Endodermal cell (in vitro differentiated cells): ENCODE measurements around the gene SKA2. TPM values are rescaled to one million over a fixed set of nuclear protein-coding genes. Genes with fewer than 3 reads are reported as not detected.

ENCODE experiments used
- DNase-seq: peaks from one replicate; pipeline ENCODE4 v3.0.0-alpha.2; 2017
- H3K27ac ChIP-seq: 2 replicates; pipeline ENCODE4 v1.5.1; 2013; ENCODE audit warnings: mild to moderate bottlenecking, low read depth, low read length, moderate library complexity
- H3K27me3 ChIP-seq: 2 replicates; pipeline ENCODE4 v1.6.1; 2013; ENCODE audit warnings: mild to moderate bottlenecking, low read length, moderate library complexity; ENCODE audit not compliant: insufficient read depth, control insufficient read depth, poor library complexity, severe bottlenecking
- H3K36me3 ChIP-seq: 2 replicates; pipeline ENCODE4 v1.7.0; 2013; ENCODE audit warnings: mild to moderate bottlenecking, low read length, moderate library complexity; ENCODE audit not compliant: control insufficient read depth, insufficient read depth
- H3K4me1 ChIP-seq: one replicate; pipeline ENCODE4 v1.7.0; 2013; ENCODE audit warnings: low read length; ENCODE audit not compliant: control insufficient read depth, insufficient read depth
- H3K4me3 ChIP-seq: 2 replicates; pipeline ENCODE4 v1.5.1; 2013; ENCODE audit warnings: mild to moderate bottlenecking, low read length, moderate library complexity
- H3K9ac ChIP-seq: 2 replicates; pipeline ENCODE4 v1.6.1; 2013; ENCODE audit warnings: mild to moderate bottlenecking, low read length, moderate library complexity; ENCODE audit not compliant: poor library complexity, severe bottlenecking; ENCODE audit errors: extremely low read depth
- H3K9me3 ChIP-seq: 2 replicates; pipeline ENCODE4 v1.6.1; 2013; ENCODE audit warnings: mild to moderate bottlenecking, low read length, moderate library complexity; ENCODE audit not compliant: control insufficient read depth
- H3K27ac Mint-ChIP-seq: 2 replicates; pipeline ENCODE4 v1.8.0; 2020; ENCODE audit warnings: mixed read lengths
- H3K27me3 Mint-ChIP-seq: 2 replicates; pipeline ENCODE4 v1.8.0; 2021; ENCODE audit warnings: mild to moderate bottlenecking, mixed read lengths; ENCODE audit not compliant: insufficient read depth
- H3K36me3 Mint-ChIP-seq: 2 replicates; pipeline ENCODE4 v1.8.0; 2020; ENCODE audit warnings: low read depth, mixed read lengths
- H3K4me1 Mint-ChIP-seq: 2 replicates; pipeline ENCODE4 v1.8.0; 2020; ENCODE audit warnings: mixed read lengths
- H3K4me3 Mint-ChIP-seq: 2 replicates; pipeline ENCODE4 v1.8.0; 2020; ENCODE audit warnings: mild to moderate bottlenecking, moderate library complexity, mixed read lengths
- H3K9me3 Mint-ChIP-seq: 2 replicates; pipeline ENCODE4 v1.8.0; 2020; ENCODE audit warnings: mild to moderate bottlenecking, mixed read lengths
- WGBS, 2 experiments: methylation state at CpG; one replicate each; pipeline versions ENCODE4 v1.1.5 to v1.1.7; 2013; ENCODE audit warnings: missing lambda C conversion rate in 2 of 2, mixed read lengths in 1 of 2; ENCODE audit not compliant: insufficient coverage in 1 of 2, insufficient read length in 1 of 2; 5-methylcytosine and 5-hydroxymethylcytosine counted together
- total RNA-seq, 2 donors: library from RNA; stranded (reverse); fragmentation: NEBNext Ultra II Directional in 1 of 2; extraction: Animal tissue kit (Norgen Biotek cat#: 25700) in 1 of 2; gene quantifications; 2 replicates in 1 of 2; 3 replicates in 1 of 2; pipeline ENCODE4 v1.2.1, GENCODE V29; 2021
- TF ChIP-seq, protein P1 (sequence below): fragments of 200-600 bp; sonication (generic); conservative IDR thresholded peaks from 2 replicates; pipeline ENCODE4 v1.5.0; 2021; ENCODE audit warnings: antibody characterized with exemption, mild to moderate bottlenecking

SKA2 gene
- total RNA-seq, 2 donors from 2014 or later = 62.4 to 67.3 TPM

DNA sequence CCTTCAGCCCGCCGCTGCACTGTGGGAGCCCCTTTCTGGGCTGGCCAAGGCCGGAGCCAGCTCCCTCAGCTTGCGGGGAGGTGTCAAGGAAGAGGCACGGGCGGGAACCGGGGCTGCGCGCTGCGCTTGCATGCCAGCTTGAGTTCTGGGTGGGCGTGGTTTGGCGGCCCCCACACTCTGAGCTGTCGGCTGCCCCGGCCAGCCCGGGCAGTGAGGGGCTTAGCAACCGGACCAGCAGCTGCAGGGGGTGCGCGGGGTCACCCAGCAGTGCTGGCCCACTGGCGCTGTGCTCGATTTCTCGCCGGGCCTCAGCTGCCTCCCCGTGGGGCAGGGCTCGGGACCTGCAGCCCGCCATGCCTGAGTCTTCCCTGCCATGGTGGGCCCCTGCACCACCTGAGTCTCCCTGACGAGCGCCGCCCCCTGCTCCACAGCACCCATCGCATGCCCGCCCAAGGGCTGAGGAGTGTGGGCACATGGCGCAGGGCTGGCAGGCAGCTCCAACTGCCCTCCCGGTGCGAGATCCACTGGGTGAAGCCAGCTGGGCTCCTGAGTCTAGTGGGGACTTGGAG, 17.5 kb upstream of the SKA2 start:
- 93 to 97% methylated on average over 20 to 33 of the region's 33 CpGs for WGBS, 2 experiments
- no peak overlapping the region for H3K27ac Mint-ChIP-seq

DNA sequence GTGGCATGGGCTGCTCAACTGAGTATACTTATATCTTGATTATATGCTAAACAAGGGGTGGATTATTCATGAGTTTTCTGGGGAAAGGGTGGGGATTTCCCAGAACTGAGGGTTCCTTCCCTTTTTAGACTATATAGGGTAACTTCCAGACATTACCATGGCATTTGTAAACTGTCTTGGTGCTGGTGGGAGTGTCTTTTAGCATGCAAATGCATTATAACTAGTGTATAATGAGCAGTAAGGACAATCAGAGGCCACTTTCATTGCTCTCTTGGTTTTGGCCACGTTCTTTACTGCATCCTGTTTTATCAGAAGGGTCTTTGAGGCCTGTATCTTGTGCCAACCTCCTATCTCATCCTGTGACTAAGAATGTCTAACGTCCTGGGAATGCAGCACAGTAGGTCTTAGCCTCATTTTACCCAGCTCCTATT, 12.6 kb upstream of the SKA2 start:
- 90 to 100% methylated on average over 1 to 2 of the region's 2 CpGs for WGBS, 2 experiments
- Histone ChIP-seq H3K4me1 (no peaks in the 10 kb centered on the region), H3K27ac (no peak overlapping the region), H3K27me3 (no peaks in the 10 kb centered on the region), H3K9me3 (peaks cover 4% of the 10 kb centered on the region), H3K4me3 (no peak overlapping the region), H3K9ac (no peak overlapping the region), H3K36me3 (peaks cover 22% of the 10 kb centered on the region)
- DNase-seq = peak; percentile 20
- no peaks in the 10 kb centered on the region for H3K27me3 Mint-ChIP-seq
- no peaks in the 10 kb centered on the region for H3K9me3 Mint-ChIP-seq
- H3K36me3 Mint-ChIP-seq = peaks cover 19% of the 10 kb centered on the region
- TF ChIP-seq, protein P1, sequence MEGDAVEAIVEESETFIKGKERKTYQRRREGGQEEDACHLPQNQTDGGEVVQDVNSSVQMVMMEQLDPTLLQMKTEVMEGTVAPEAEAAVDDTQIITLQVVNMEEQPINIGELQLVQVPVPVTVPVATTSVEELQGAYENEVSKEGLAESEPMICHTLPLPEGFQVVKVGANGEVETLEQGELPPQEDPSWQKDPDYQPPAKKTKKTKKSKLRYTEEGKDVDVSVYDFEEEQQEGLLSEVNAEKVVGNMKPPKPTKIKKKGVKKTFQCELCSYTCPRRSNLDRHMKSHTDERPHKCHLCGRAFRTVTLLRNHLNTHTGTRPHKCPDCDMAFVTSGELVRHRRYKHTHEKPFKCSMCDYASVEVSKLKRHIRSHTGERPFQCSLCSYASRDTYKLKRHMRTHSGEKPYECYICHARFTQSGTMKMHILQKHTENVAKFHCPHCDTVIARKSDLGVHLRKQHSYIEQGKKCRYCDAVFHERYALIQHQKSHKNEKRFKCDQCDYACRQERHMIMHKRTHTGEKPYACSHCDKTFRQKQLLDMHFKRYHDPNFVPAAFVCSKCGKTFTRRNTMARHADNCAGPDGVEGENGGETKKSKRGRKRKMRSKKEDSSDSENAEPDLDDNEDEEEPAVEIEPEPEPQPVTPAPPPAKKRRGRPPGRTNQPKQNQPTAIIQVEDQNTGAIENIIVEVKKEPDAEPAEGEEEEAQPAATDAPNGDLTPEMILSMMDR = no peak
- H3K27ac Mint-ChIP-seq = no peak overlapping the region
- peaks cover 3% of the 10 kb centered on the region for H3K4me1 Mint-ChIP-seq
- no peak overlapping the region for H3K4me3 Mint-ChIP-seq

More for the DNA sequence above, 17.5 kb upstream of the SKA2 start:
- Histone ChIP-seq H3K27me3 (no peaks in the 10 kb centered on the region), H3K4me1 (no peaks in the 10 kb centered on the region), H3K9me3 (peaks cover 4% of the 10 kb centered on the region), H3K36me3 (peaks cover 47% of the 10 kb centered on the region), H3K4me3 (no peak overlapping the region), H3K9ac (no peak overlapping the region), H3K27ac (no peak overlapping the region)
- no peak for DNase-seq
- TF ChIP-seq, protein P1 = no peak
- H3K27me3 Mint-ChIP-seq = no peaks in the 10 kb centered on the region
- H3K36me3 Mint-ChIP-seq = peaks cover 50% of the 10 kb centered on the region
- H3K4me1 Mint-ChIP-seq = no peaks in the 10 kb centered on the region
- peaks cover 7% of the 10 kb centered on the region for H3K9me3 Mint-ChIP-seq
- H3K4me3 Mint-ChIP-seq = no peak overlapping the region

DNA sequence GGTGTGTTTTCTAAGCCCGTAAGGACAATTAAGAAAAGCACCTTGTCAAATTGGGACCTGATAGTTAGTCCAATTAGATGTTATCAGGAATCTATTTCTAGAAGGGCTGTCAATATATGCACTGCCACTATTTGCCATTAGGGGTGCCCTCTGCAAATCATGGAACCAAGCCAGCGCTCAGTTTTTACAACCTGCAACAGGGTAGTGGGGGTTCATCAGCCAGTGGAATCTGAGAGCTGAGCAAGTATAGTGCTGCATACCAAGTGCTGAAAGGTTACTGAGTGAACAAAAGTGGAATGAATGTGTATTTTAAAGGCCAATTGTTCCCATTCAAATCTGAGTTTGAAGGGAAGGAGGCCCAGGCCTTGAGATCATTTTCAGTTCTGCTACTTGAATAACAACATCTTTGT, 11.0 kb upstream of the SKA2 start:
- H3K36me3 Mint-ChIP-seq = peaks cover 15% of the 10 kb centered on the region
- no peaks in the 10 kb centered on the region for H3K27me3 Mint-ChIP-seq
- peak; percentile 86 for DNase-seq
- peaks cover 7% of the 10 kb centered on the region for H3K4me1 Mint-ChIP-seq
- peak overlapping the region; percentile 96 for H3K27ac ChIP-seq
- no peak overlapping the region for H3K4me3 Mint-ChIP-seq
- TF ChIP-seq, protein P1 = peak; percentile 75
- no peaks in the 10 kb centered on the region for H3K9me3 Mint-ChIP-seq
- 67 to 71% methylated on average over 2 of the region's 2 CpGs for WGBS, 2 experiments
- peaks cover 13% of the 10 kb centered on the region for H3K36me3 ChIP-seq
- H3K4me3 ChIP-seq = no peak overlapping the region
- peak overlapping the region; percentile 48 for H3K27ac Mint-ChIP-seq
- no peaks in the 10 kb centered on the region for H3K4me1 ChIP-seq
- no peak overlapping the region for H3K9ac ChIP-seq
- no peaks in the 10 kb centered on the region for H3K9me3 ChIP-seq
- no peaks in the 10 kb centered on the region for H3K27me3 ChIP-seq
